ENCODE results near the gene CHMP6.
A peak's percentile ranks its signal among the peaks of the same experiment; 100 is the strongest.

CHMP6 gene

GRCh38 chr17:80989586-80989913 is 2.1 kb upstream of the CHMP6 start:
- H3K27ac Mint-ChIP-seq, result no peak overlapping the region
- DNase-seq, result no peak
- H3K27me3 Mint-ChIP-seq, result peaks cover 3% of the 10 kb centered on the region
- no peaks in the 10 kb centered on the region for H3K9me3 Mint-ChIP-seq
- H3K4me1 Mint-ChIP-seq (ENCODE audit: low read depth), result peaks cover 27% of the 10 kb centered on the region
- H3K4me3 Mint-ChIP-seq, result no peak overlapping the region
- H3K36me3 Mint-ChIP-seq (ENCODE audit: low read depth), result peaks cover 7% of the 10 kb centered on the region

DNA sequence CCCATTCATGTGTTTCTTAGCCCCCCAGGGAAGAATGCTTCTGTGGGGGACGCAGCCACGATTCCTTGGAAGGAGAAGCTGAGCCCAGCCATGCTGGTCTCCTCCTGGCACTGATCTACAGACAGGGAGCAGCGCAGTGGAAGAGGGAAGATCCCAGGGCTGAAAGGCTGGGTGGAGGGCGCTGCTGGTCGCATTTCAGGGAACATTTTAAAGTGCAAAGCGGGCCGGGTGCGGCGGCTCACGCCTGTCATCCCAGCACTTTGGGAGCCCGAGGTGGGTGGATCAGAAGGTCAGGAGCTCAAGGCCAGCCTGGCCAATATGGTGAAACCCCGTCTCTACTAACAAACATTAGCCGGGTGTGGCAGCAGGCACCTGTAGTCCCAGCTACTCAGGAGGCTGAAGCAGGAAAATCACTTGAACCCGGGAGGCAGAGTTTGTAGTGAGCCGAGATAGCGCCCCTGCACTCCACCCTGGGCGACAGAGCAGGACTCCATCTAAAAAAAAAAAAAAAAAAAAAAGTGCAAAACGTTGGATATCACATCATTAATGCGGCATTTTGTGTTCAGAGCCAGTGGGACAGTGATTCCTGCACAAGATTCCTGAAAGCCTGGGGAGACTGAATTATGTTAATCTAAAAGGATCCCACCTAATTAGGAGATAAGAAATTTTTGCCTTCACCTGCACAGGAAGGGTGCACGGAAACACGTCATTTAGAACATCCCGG is 558 bp upstream of the CHMP6 start:
- H3K27ac Mint-ChIP-seq, result peak overlapping the region; percentile 82

GRCh38 chr17:80992077-80992947 is 671 bp downstream of the CHMP6 start:
- peak overlapping the region; percentile 80 for H3K27ac Mint-ChIP-seq
- no peaks in the 10 kb centered on the region for H3K9me3 Mint-ChIP-seq
- H3K4me3 Mint-ChIP-seq, result peak overlapping the region; percentile 78
- no peaks in the 10 kb centered on the region for H3K27me3 Mint-ChIP-seq
- no peak for DNase-seq
- peaks cover 30% of the 10 kb centered on the region for H3K36me3 Mint-ChIP-seq (ENCODE audit: low read depth)
- peaks cover 27% of the 10 kb centered on the region for H3K4me1 Mint-ChIP-seq (ENCODE audit: low read depth)

More for the DNA sequence above, 558 bp upstream of the CHMP6 start:
- peaks cover 19% of the 10 kb centered on the region for H3K36me3 Mint-ChIP-seq (ENCODE audit: low read depth)
- no peaks in the 10 kb centered on the region for H3K9me3 Mint-ChIP-seq
- DNase-seq, result no peak
- H3K27me3 Mint-ChIP-seq, result peaks cover 3% of the 10 kb centered on the region
- H3K4me1 Mint-ChIP-seq (ENCODE audit: low read depth), result peaks cover 27% of the 10 kb centered on the region
- peak overlapping the region; percentile 78 for H3K4me3 Mint-ChIP-seq

DNA sequence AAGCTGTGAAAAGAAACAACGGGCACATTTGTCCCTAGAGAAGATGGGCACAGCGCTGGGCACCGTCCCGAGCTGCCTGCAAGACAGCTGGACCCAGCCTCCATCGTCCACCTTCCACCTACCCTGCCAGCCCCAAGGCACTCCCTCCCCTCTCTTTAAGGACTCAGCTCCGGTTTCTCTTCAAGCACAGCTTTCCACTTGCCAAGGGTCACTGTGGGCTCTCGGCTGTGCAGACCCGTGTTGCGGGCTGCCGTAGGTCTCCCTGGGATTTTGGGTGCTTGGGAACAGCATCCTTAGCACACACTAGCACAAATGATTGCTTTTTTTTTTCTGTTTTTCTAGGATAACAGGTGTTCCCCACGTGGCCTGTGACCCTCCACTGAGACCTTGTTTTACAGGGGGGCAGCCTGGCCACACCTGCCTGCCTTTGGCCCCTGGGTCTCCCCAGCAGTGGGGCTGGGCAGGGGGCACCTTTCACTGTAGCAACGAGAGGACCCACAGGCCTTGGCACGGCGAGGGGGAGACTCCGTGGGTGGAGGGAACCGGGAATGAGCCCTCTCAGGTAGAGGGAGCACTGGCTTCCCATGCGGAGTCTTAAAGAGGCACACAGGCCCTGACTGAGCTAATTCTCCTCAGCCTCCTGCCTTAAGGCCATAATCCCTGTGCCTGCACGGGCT is 1.4 kb downstream of the CHMP6 start:
- H3K4me3 Mint-ChIP-seq, result peak overlapping the region; percentile 78
- H3K36me3 Mint-ChIP-seq (ENCODE audit: low read depth), result peaks cover 37% of the 10 kb centered on the region
- peaks cover 27% of the 10 kb centered on the region for H3K4me1 Mint-ChIP-seq (ENCODE audit: low read depth)

DNA sequence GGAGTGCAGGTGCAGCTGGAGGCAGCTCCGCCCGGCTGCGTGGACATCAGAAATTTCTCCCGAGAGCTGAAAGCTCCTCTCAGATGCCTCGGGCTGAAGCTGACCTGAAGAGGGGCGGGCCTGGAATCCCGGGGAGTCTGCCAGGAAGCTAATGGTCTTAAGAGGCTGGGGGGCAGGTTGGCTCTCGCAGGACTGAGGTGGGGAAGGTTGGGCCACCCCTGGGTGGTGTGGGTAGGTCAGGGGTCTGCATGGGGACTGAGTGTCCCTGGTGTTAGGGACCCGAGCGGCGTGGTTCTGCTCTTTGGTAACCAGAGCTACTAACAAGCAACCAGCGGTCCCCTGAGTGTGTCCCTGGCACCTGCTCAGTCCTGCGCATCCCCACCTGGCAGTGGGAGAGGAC is 3.5 kb downstream of the CHMP6 start:
- H3K27me3 Mint-ChIP-seq, result no peaks in the 10 kb centered on the region
- no peak for DNase-seq
- peaks cover 55% of the 10 kb centered on the region for H3K36me3 Mint-ChIP-seq (ENCODE audit: low read depth)
- no peaks in the 10 kb centered on the region for H3K9me3 Mint-ChIP-seq
- H3K4me3 Mint-ChIP-seq, result no peak overlapping the region
- H3K27ac Mint-ChIP-seq, result no peak overlapping the region
- peaks cover 16% of the 10 kb centered on the region for H3K4me1 Mint-ChIP-seq (ENCODE audit: low read depth)

More for the DNA sequence above, 1.4 kb downstream of the CHMP6 start:
- no peaks in the 10 kb centered on the region for H3K9me3 Mint-ChIP-seq
- no peaks in the 10 kb centered on the region for H3K27me3 Mint-ChIP-seq
- H3K27ac Mint-ChIP-seq, result peak overlapping the region; percentile 80
- no peak for DNase-seq

DNA sequence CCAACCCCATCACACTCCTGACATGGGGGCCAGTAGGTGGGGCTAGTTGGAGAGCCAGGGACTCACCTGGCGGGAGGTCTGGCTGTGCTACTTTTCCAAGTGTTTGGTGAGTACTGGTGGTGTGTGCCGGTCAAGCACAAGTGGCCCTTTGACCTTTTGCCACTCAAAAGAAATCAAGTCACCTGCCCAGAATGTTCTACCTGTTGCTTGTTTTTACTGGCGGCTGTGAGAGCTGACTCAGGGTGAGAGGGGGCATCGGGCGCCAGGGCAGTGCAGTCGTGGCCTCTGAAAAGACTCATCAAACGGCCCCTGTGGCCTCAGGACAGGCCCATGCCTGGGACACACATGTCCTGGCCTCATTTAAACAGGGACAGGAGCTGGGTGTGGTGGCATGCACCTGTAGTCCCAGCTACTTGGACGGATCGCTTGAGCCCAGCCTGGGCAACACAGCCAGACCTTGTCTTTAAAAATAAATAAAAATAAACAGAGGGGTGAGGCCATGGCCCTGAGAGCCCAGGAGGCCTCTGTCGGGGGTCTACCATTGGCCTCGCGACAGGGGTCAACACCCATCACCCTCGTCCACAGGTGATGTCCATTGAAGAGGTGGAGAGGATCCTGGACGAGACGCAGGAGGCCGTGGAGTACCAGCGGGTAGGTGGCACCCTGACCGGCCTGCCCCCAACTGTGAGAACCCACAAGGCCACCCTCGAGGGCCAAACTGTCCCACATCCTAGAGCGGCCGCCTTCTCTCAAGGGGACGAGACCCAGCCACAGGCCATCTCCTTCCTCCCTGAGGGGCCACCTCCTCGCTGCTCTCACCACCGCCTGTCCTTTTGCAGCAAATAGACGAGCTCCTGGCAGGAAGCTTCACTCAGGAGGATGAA is 5.0 kb downstream of the CHMP6 start:
- Mint-ChIP-seq H3K36me3 (ENCODE audit: low read depth) (peaks cover 57% of the 10 kb centered on the region), H3K27me3 (peaks cover 5% of the 10 kb centered on the region), H3K27ac (no peak overlapping the region), H3K9me3 (no peaks in the 10 kb centered on the region), H3K4me1 (ENCODE audit: low read depth) (peaks cover 10% of the 10 kb centered on the region), H3K4me3 (no peak overlapping the region)
- DNase-seq, result no peak

DNA sequence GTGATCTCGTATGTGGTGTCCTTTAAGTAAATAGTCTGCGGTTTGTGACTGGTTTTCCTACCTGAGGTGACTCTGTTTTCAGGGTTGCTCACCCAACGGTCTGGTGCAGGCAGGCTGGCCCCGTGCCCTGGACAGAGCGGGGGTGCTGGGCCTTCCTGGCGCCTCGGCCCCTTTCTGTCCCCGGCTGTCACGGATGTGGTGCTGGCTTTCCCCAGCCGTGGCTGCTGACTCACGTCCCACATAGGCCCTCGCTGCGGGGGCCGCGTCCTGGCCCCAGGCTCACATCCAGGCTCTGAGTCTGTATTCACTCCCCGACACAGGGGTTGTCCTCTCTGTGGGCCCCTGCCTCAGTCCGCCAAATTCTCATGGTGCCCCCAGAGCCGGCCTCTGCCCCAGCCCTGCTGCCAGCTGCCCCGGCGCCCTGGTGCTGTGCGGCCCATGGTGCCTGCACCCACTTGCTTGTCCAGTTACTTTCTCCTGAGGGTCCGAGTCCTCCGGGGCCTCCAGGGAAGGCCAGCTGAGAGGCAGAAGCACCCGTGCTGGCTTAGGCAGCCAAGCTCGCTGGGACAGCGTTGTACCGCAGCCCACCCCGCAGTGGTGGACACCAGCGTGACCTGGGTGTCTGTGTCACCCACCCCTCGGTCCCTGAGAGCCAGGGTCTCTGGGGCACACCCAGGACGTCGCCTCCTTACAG is 5.9 kb downstream of the CHMP6 start:
- no peak overlapping the region for H3K4me3 Mint-ChIP-seq
- peaks cover 57% of the 10 kb centered on the region for H3K36me3 Mint-ChIP-seq (ENCODE audit: low read depth)
- H3K4me1 Mint-ChIP-seq (ENCODE audit: low read depth), result peaks cover 14% of the 10 kb centered on the region
- DNase-seq, result no peak
- peaks cover 10% of the 10 kb centered on the region for H3K27me3 Mint-ChIP-seq
- H3K9me3 Mint-ChIP-seq, result no peaks in the 10 kb centered on the region
- no peak overlapping the region for H3K27ac Mint-ChIP-seq

DNA sequence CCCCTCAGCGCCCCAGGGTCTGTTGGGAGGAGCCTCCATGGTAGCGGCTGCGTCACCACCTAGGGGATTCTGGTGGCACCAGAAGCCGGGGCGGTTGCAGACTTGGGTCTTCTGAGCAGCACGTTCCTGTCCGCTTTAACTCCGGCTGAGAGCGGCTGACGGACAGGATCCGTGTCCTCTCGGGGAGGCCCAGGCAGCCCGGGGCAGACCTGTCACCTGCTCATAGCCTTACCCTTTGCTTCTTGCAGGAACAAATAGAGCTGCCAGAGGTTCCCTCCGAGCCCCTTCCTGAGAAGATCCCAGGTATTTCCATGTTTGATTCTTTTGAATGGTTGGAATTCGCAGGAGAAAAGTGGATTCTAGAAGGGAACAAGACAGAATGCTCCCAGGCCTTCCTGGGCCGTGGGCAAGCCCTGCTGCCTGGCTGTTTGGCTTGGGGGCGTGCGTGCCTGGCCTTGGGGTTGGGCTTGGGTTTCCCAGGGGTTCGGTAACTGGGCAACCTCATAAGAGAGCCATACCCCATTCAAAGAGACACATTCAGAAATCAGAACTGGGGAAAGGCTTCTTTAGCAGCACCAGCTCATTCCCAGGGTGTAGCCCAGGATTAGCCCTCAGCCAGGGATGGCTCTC is 6.6 kb downstream of the CHMP6 start:
- Mint-ChIP-seq H3K27ac (no peak overlapping the region), H3K4me1 (ENCODE audit: low read depth) (peaks cover 12% of the 10 kb centered on the region), H3K36me3 (ENCODE audit: low read depth) (peaks cover 53% of the 10 kb centered on the region), H3K4me3 (no peak overlapping the region), H3K27me3 (peaks cover 17% of the 10 kb centered on the region), H3K9me3 (no peaks in the 10 kb centered on the region)
- DNase-seq, result no peak

GRCh38 chr17:80998748-80999535 is 7.3 kb downstream of the CHMP6 start:
- no peak overlapping the region for H3K4me3 Mint-ChIP-seq
- peaks cover 11% of the 10 kb centered on the region for H3K4me1 Mint-ChIP-seq (ENCODE audit: low read depth)
- H3K27ac Mint-ChIP-seq, result no peak overlapping the region
- H3K9me3 Mint-ChIP-seq, result no peaks in the 10 kb centered on the region
- H3K27me3 Mint-ChIP-seq, result peaks cover 22% of the 10 kb centered on the region
- peaks cover 53% of the 10 kb centered on the region for H3K36me3 Mint-ChIP-seq (ENCODE audit: low read depth)
- no peak for DNase-seq

- H3K27me3 Mint-ChIP-seq, result peaks cover 27% of the 10 kb centered on the region
- no peaks in the 10 kb centered on the region for H3K9me3 Mint-ChIP-seq
- no peak for DNase-seq
- peaks cover 15% of the 10 kb centered on the region for H3K4me1 Mint-ChIP-seq (ENCODE audit: low read depth)
- H3K27ac Mint-ChIP-seq, result no peak overlapping the region
- H3K4me3 Mint-ChIP-seq, result no peak overlapping the region
- H3K36me3 Mint-ChIP-seq (ENCODE audit: low read depth), result peaks cover 50% of the 10 kb centered on the region
Measured at GRCh38 chr17:80999536-81000333, 8.1 kb downstream of the CHMP6 start.

DNA sequence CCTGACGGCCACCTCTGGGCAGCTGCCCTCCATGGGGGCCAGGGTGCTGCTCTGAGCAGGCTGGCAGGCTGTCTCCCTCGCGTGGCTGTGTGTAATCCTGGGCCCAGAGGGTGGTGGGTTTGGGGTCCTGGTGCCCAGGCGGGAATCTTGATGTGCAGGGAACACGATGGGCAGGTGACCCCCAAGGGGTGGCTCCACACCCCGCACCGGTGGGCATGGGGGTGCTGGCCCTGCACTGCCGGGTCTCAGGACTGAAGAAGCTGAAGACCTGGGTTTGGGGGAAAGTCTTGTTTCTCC is 8.6 kb downstream of the CHMP6 start:
- DNase-seq, result no peak
- Mint-ChIP-seq H3K27me3 (peaks cover 30% of the 10 kb centered on the region), H3K4me1 (ENCODE audit: low read depth) (peaks cover 17% of the 10 kb centered on the region), H3K4me3 (no peak overlapping the region), H3K9me3 (no peaks in the 10 kb centered on the region), H3K36me3 (ENCODE audit: low read depth) (peaks cover 46% of the 10 kb centered on the region), H3K27ac (no peak overlapping the region)

DNA sequence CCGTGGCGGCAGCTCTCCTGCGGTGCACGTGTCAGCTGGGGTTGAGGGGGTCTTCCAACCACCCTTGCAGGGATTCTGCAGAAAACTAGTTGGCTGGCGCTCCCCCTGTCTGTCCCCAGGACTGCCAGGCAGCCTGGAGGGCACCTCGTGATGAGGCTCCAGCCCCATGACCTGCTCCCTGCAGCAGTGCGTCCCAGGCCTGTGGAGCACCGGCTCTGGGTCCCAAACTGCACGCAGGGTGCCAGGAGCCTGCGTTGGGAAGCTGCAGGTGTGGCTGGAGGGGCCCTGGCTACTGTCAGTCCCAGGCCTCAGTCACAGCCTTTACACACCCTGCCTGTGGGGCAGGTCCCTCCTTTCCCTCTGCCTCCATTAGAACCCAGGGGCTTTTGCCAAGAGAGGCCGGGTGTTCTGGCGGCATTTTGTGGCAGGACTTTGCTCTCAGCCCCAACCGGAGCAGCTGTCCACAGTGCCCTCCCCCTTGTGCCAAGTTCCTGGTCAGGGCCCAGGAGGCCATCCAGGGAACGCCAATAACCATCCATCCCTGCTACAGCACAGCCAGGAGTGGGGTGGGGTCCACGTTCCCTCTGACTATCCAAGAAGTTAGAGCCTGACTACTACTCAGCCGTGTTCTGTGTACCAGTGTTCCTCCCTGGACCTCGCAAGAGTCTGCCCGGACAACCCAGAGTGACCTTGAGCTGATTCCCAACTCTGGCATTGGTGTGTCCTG is 9.2 kb downstream of the CHMP6 start:
- Mint-ChIP-seq H3K27ac (no peak overlapping the region), H3K9me3 (no peaks in the 10 kb centered on the region), H3K4me1 (ENCODE audit: low read depth) (peaks cover 17% of the 10 kb centered on the region), H3K4me3 (no peak overlapping the region), H3K36me3 (ENCODE audit: low read depth) (peaks cover 41% of the 10 kb centered on the region), H3K27me3 (peaks cover 30% of the 10 kb centered on the region)
- no peak for DNase-seq

All from activated T-cell treated with anti-CD3 and anti-CD28 coated beads, Interleukin-2, amount 50 U/mL, for 24 hours (primary cell).